ENCODE results near the gene IGFBP1. TPM values are rescaled to one million over a fixed set of nuclear protein-coding genes. Genes with fewer than 3 reads are reported as not detected.
A peak's percentile ranks its signal among the peaks of the same experiment; 100 is the strongest.

Gene IGFBP1
- total and polyA plus RNA-seq, 2 of the 13 experiments (the other 11 are each of a cell fraction or from before 2014, with no cell fraction given), result 5.4 to 885 TPM

- TF ChIP-seq PREB (CRISPR knock-in tag; IDR thresholded peaks at IDR 0.05), result no peak
- TF ChIP-seq ZMYM2 (CRISPR knock-in tag; IDR thresholded peaks at IDR 0.05), result peak; percentile 97
- 0 out of 2 replicates have a peak, but pooled peaks have one; percentile 68 for TF ChIP-seq STAT5B (CRISPR knock-in tag; IDR thresholded peaks at IDR 0.05)
- TF ChIP-seq ATF6 (CRISPR knock-in tag; conservative IDR thresholded peaks at IDR 0.05), result no peak
- no peak for TF ChIP-seq KLF9 (CRISPR knock-in tag; IDR thresholded peaks at IDR 0.05; ENCODE audit: low read depth)
- peak; percentile 56 for TF ChIP-seq ZNF770 (CRISPR knock-in tag; IDR thresholded peaks at IDR 0.05)
- peak; percentile 25; the same call in 1 of the 2 replicates for TF ChIP-seq ZFY (CRISPR knock-in tag; IDR thresholded peaks at IDR 0.05)
- TF ChIP-seq CBX2 (IDR thresholded peaks at IDR 0.05; ENCODE audit: low read depth, low read length), result no peak
- no peak for TF ChIP-seq CBX2 (CRISPR knock-in tag; IDR thresholded peaks at IDR 0.05; ENCODE audit: low read depth)
- 0 out of 2 replicates have a peak, but pooled peaks have one; percentile 18 for TF ChIP-seq ZNF773 (CRISPR knock-in tag; IDR thresholded peaks at IDR 0.05; ENCODE audit: borderline replicate concordance)
- TF ChIP-seq PPARG (CRISPR knock-in tag; conservative IDR thresholded peaks at IDR 0.05), result peak; percentile 97
- TF ChIP-seq ZNF776 (CRISPR knock-in tag; IDR thresholded peaks at IDR 0.05), result no peak
- TF ChIP-seq HCFC1 (IDR thresholded peaks at IDR 0.05; ENCODE audit: low read depth, low read length), result no peak
- peak; percentile 94 for TF ChIP-seq MYPOP (CRISPR knock-in tag; IDR thresholded peaks at IDR 0.05)
- no peak for TF ChIP-seq MTA3 (CRISPR knock-in tag; IDR thresholded peaks at IDR 0.05)
- TF ChIP-seq CBFB (CRISPR knock-in tag; IDR thresholded peaks at IDR 0.05), result peak; percentile 56; the same call in 1 of the 2 replicates
- TF ChIP-seq MEF2D (CRISPR knock-in tag; IDR thresholded peaks at IDR 0.05), result peak; percentile 98
- TF ChIP-seq BATF2 (CRISPR knock-in tag; IDR thresholded peaks at IDR 0.05), result peak; percentile 97
- TF ChIP-seq TP53 (CRISPR knock-in tag; conservative IDR thresholded peaks at IDR 0.05), result 0 out of 2 replicates have a peak, but pooled peaks have one; percentile 32
- TF ChIP-seq BHLHE40 (IDR thresholded peaks at IDR 0.05; ENCODE audit: low read length), result peak; percentile 59; the same call in 1 of the 2 replicates
- TF ChIP-seq ATF3 (CRISPR knock-in tag; IDR thresholded peaks at IDR 0.05), result peak; percentile 92
- peak; percentile 96 for TF ChIP-seq PHF5A (CRISPR knock-in tag; IDR thresholded peaks at IDR 0.05; ENCODE audit: low read depth, unreplicated experiment)
- TF ChIP-seq RORA (CRISPR knock-in tag; IDR thresholded peaks at IDR 0.05), result no peak
- no peak for TF ChIP-seq HNRNPH1 (optimal IDR thresholded peaks at IDR 0.05; ENCODE audit: low read depth, low read length)
- no peak; the same call in 1 of the 2 replicates for TF ChIP-seq AKAP8 (CRISPR knock-in tag; IDR thresholded peaks at IDR 0.05)
Measured at GRCh38 chr7:45881759-45882464, 6.4 kb upstream of the IGFBP1 start (continued).

Data from HepG2 (cell line).